IMR-90 (cell line): ENCODE results near the gene PLA2G4E. TPM values are rescaled to one million over a fixed set of nuclear protein-coding genes. Genes with fewer than 3 reads are reported as not detected.

Experiments used
- ATAC-seq: fragments of 200-7000 bp; cut with Tn5 transposase; 2 replicates; pipeline ENCODE4 v1.9.1; 2020; ENCODE audit warnings: low read depth, mild to moderate bottlenecking, moderate library complexity
- BruUV-seq: library from RNA; stranded (reverse); fragments of 400-500 nt; replicated peaks from 2 replicates; lab custom pipeline; 2021; lab: Mats Ljungman, UMichigan
- CTCF ChIA-PET: fragments of 300-600 bp; formaldehyde crosslinking; extraction: SDS; loops from one replicate; lab custom pipeline; 2021; ENCODE audit warnings: antibody characterized with exemption; lab: Yijun Ruan, JAX
- POLR2A ChIA-PET: fragments of 300-600 bp; sonication (Branson Sonifier 250); formaldehyde crosslinking; loops from one replicate; lab custom pipeline; 2022; ENCODE audit warnings: antibody characterized with exemption; ENCODE audit not compliant: unreplicated experiment; lab: Charles Lee
- DNase-seq: peaks from one replicate; pipeline ENCODE4 v3.0.0; 2013
- H2AFZ ChIP-seq: replicated peaks from 2 replicates; pipeline ENCODE3; 2013; ENCODE audit warnings: low read length, mild to moderate bottlenecking; ENCODE audit not compliant: poor library complexity
- H2AK5ac ChIP-seq: 2 replicates; pipeline ENCODE4 v1.6.1; 2013; ENCODE audit warnings: low read depth, low read length, inconsistent platforms
- H2AK9ac ChIP-seq: replicated peaks from 2 replicates; pipeline ENCODE3; 2013; ENCODE audit warnings: mild to moderate bottlenecking, low read depth, low read length, moderate library complexity; ENCODE audit not compliant: poor library complexity
- H2BK120ac ChIP-seq: 2 replicates; pipeline ENCODE4 v1.6.1; 2013; ENCODE audit warnings: low read depth, low read length, inconsistent platforms
- H2BK15ac ChIP-seq: 3 replicates; pipeline ENCODE4 v1.6.1; 2013; ENCODE audit warnings: low read depth, low read length, inconsistent platforms
- H2BK20ac ChIP-seq: 2 replicates; pipeline ENCODE4 v1.6.1; 2013; ENCODE audit warnings: low read depth, mild to moderate bottlenecking, inconsistent platforms, low read length, moderate library complexity
- H2BK5ac ChIP-seq: 2 replicates; pipeline ENCODE4 v1.6.1; 2013; ENCODE audit warnings: mild to moderate bottlenecking, low read depth, low read length, inconsistent platforms; ENCODE audit not compliant: poor library complexity, severe bottlenecking
- H3K14ac ChIP-seq: replicated peaks from 2 replicates; pipeline ENCODE4 v1.6.1; 2013; ENCODE audit warnings: low read depth, low read length, inconsistent platforms
- H3K18ac ChIP-seq: 2 replicates; pipeline ENCODE4 v1.6.1; 2013; ENCODE audit warnings: low read depth, low read length, control low read depth
- H3K23ac ChIP-seq: 2 replicates; pipeline ENCODE4 v1.6.1; 2013; ENCODE audit warnings: low read depth, low read length, inconsistent platforms
- H3K27ac ChIP-seq: 2 replicates; pipeline ENCODE4 v1.5.1; 2013; ENCODE audit warnings: mild to moderate bottlenecking, control low read depth, low read length; ENCODE audit not compliant: insufficient read depth
- H3K27me3 ChIP-seq: 2 replicates; pipeline ENCODE4 v1.6.1; 2013; ENCODE audit warnings: low read length; ENCODE audit not compliant: control insufficient read depth, insufficient read depth
- H3K36me3 ChIP-seq: 2 replicates; pipeline ENCODE4 v1.6.1; 2013; ENCODE audit warnings: low read length, mixed read lengths; ENCODE audit not compliant: control insufficient read depth, insufficient read depth
- H3K4ac ChIP-seq: 2 replicates; pipeline ENCODE4 v1.6.1; 2013; ENCODE audit warnings: low read depth, low read length, inconsistent platforms
- H3K4me1 ChIP-seq: 2 replicates; pipeline ENCODE4 v1.6.1; 2013; ENCODE audit warnings: low read length, mixed read lengths; ENCODE audit not compliant: control insufficient read depth, insufficient read depth
- H3K4me2 ChIP-seq: 2 replicates; pipeline ENCODE4 v1.6.1; 2013; ENCODE audit warnings: low read depth, mild to moderate bottlenecking, control low read depth, low read length, moderate library complexity
- H3K4me3 ChIP-seq: 2 replicates; pipeline ENCODE4 v1.5.1; 2013; ENCODE audit warnings: low read depth, mild to moderate bottlenecking, control low read depth, low read length, moderate library complexity; ENCODE audit not compliant: insufficient read depth
- H3K56ac ChIP-seq: 2 replicates; pipeline ENCODE4 v1.6.1; 2013; ENCODE audit warnings: low read length, inconsistent platforms; ENCODE audit not compliant: insufficient read depth; ENCODE audit errors: extremely low read depth
- H3K79me1 ChIP-seq, 2 experiments: 2 replicates each; pipeline ENCODE4 v1.6.1; 2013; ENCODE audit warnings: low read length in 2 of 2, inconsistent platforms in 1 of 2, low read depth in 1 of 2
- H3K9ac ChIP-seq: 2 replicates; pipeline ENCODE4 v1.6.1; 2013; ENCODE audit warnings: low read depth, low read length, control low read depth
- H3K9me1 ChIP-seq: 2 replicates; pipeline ENCODE4 v1.6.1; 2013; ENCODE audit warnings: low read length, inconsistent platforms; ENCODE audit not compliant: insufficient read depth
- H3K9me3 ChIP-seq: 2 replicates; pipeline ENCODE4 v1.6.1; 2013; ENCODE audit warnings: low read length; ENCODE audit not compliant: control insufficient read depth, insufficient read depth
- H4K20me1 ChIP-seq: 2 replicates; pipeline ENCODE4 v1.6.1; 2013; ENCODE audit warnings: low read length, inconsistent platforms; ENCODE audit not compliant: insufficient read depth
- H4K5ac ChIP-seq: 2 replicates; pipeline ENCODE4 v1.6.1; 2013; ENCODE audit warnings: mild to moderate bottlenecking, low read depth, low read length, control low read depth
- H4K8ac ChIP-seq, 2 experiments: 2 replicates each; pipeline ENCODE4 v1.6.1; 2013; ENCODE audit warnings: low read depth in 2 of 2, low read length in 2 of 2, control low read depth in 1 of 2, inconsistent platforms in 1 of 2
- H4K91ac ChIP-seq: 2 replicates; pipeline ENCODE4 v1.6.1; 2013; ENCODE audit warnings: low read depth, low read length, inconsistent platforms; ENCODE audit not compliant: insufficient read depth
- BHLHE40 ChIP-seq: fragments of 150-350 bp; IDR thresholded peaks from 2 replicates; pipeline ENCODE4 v1.6.1; 2016; ENCODE audit warnings: mild to moderate bottlenecking, low read depth, low read length
- FOS ChIP-seq: fragments of 150-350 bp; IDR thresholded peaks from 2 replicates; pipeline ENCODE4 v1.6.1; 2016; ENCODE audit warnings: low read depth, low read length
- MAFK ChIP-seq: IDR thresholded peaks from 2 replicates; pipeline ENCODE4 v1.6.1; 2012; ENCODE audit warnings: low read depth, low read length, improper control_type of control experiment
- MAZ ChIP-seq: IDR thresholded peaks from 2 replicates; pipeline ENCODE4 v1.6.1; 2012; ENCODE audit warnings: low read depth, mild to moderate bottlenecking, low read length, improper control_type of control experiment, moderate library complexity, borderline replicate concordance
- MXI1 ChIP-seq: IDR thresholded peaks from 2 replicates; pipeline ENCODE4 v1.6.1; 2012; ENCODE audit warnings: low read depth, mild to moderate bottlenecking, low read length, moderate library complexity, borderline replicate concordance
- POLR2A ChIP-seq: IDR thresholded peaks from 2 replicates; pipeline ENCODE4 v1.6.1; 2012; ENCODE audit warnings: mild to moderate bottlenecking, low read depth, low read length
- SMC3 ChIP-seq: fragments of 150-350 bp; IDR thresholded peaks from 2 replicates; pipeline ENCODE4 v1.6.1; 2016; ENCODE audit warnings: low read depth, mild to moderate bottlenecking, antibody characterized with exemption, low read length, moderate library complexity
- WGBS, 2 experiments: methylation state at CpG; one replicate each; pipeline versions ENCODE4 v1.1.5 to v1.1.7; 2013; ENCODE audit warnings: missing lambda C conversion rate in 2 of 2; ENCODE audit not compliant: insufficient read length in 1 of 2; ENCODE audit errors: extremely low coverage in 2 of 2; 5-methylcytosine and 5-hydroxymethylcytosine counted together
- dilution Hi-C: fragments of 300-500 bp; cut with HindIII; formaldehyde crosslinking; loops from one replicate; pipeline ENCODE4 v1.14.3; 2018; ENCODE audit warnings: low sequenced_read_pairs; ENCODE audit not compliant: unreplicated experiment
- in situ Hi-C: fragments of 300-500 bp; cut with MboI; formaldehyde crosslinking; loops from 3 replicates; pipeline ENCODE4 v1.14.3; 2019; ENCODE audit warnings: low sequenced_read_pairs, inconsistent platforms, mixed read lengths
- intact Hi-C: fragments of 100-400 bp; cut with micrococcal nuclease; formaldehyde crosslinking; loops from 2 replicates; pipeline ENCODE4 v1.10.0; 2022
- polyA plus RNA-seq, 3 experiments: library from polyadenylated mRNA; depleted of rRNA; stranded (reverse); fragments of >200 nt; gene quantifications; 2 replicates each; pipeline ENCODE4 v1.2.3, GENCODE V29; 2012; ENCODE audit warnings: low replicate concordance in 1 of 3
- total RNA-seq: library from RNA; depleted of rRNA; stranded (reverse); fragments of >200 nt; gene quantifications from 2 replicates; pipeline ENCODE4 v1.2.3, GENCODE V29; 2012
- TF ChIP-seq, protein P1 (sequence below): conservative IDR thresholded peaks from 2 replicates; pipeline ENCODE4 v1.5.1; 2012; ENCODE audit warnings: mild to moderate bottlenecking, low read depth, low read length, improper control_type of control experiment
- TF ChIP-seq, protein P2 (sequence below): fragments of 150-350 bp; IDR thresholded peaks from 2 replicates; pipeline ENCODE4 v1.6.1; 2016; ENCODE audit warnings: low read depth, mild to moderate bottlenecking, low read length, moderate library complexity, borderline replicate concordance

The PLA2G4E gene
- total and polyA plus RNA-seq, 2 of the 4 experiments (the other 2 are of a cell fraction): not detected

DNA sequence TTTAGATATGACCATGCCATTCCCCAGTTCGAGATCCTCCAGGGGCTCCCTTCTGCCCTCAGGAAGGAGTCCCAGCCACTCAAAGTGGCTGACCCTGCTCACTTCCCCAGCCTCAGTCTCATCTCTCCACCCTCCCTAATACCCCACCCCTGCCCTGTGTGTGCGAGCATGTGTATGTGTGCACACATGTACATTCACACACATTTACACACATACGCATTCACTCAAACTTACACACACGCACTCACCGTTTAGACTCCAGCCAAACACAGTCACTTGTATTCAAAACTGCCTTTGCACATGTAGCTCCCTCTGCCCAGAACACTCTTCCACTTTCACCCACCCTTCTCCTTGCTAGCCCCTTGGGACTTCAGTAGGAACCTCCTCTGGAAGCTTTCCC lies 11.4 kb downstream of the PLA2G4E start:
- Histone ChIP-seq H2BK20ac (no peak overlapping the region), H3K4me3 (no peak overlapping the region), H2AK9ac (no peak overlapping the region), H3K18ac (no peak overlapping the region), H4K8ac (no peak overlapping the region), H3K4me2 (no peak overlapping the region), H3K4ac (no peak overlapping the region), H3K4me1 (no peaks in the 10 kb centered on the region), H3K9me1 (no peaks in the 10 kb centered on the region), H2AK5ac (no peak overlapping the region), H3K27me3 (peaks cover 80% of the 10 kb centered on the region), H3K36me3 (no peaks in the 10 kb centered on the region), H3K27ac (no peak overlapping the region), H2BK120ac (no peak overlapping the region), H3K79me1 (no peaks in the 10 kb centered on the region), H2BK15ac (no peak overlapping the region), H2AFZ (no peak overlapping the region), H3K9me3 (no peaks in the 10 kb centered on the region), H4K20me1 (no peaks in the 10 kb centered on the region), H3K9ac (no peak overlapping the region), H4K91ac (no peak overlapping the region), H3K14ac (no peak overlapping the region), H2BK5ac (no peak overlapping the region), H3K23ac (no peak overlapping the region), H3K56ac (no peak overlapping the region), H4K5ac (no peak overlapping the region)
- DNase-seq (no peak), ATAC-seq (no peak)
- in situ Hi-C loops: no loop called here
- CTCF ChIA-PET: no interaction called here
- no TSS peak for BruUV-seq
- POLR2A ChIA-PET: no interaction called here
- dilution Hi-C loops: no loop called here
- TF ChIP-seq, protein P1, sequence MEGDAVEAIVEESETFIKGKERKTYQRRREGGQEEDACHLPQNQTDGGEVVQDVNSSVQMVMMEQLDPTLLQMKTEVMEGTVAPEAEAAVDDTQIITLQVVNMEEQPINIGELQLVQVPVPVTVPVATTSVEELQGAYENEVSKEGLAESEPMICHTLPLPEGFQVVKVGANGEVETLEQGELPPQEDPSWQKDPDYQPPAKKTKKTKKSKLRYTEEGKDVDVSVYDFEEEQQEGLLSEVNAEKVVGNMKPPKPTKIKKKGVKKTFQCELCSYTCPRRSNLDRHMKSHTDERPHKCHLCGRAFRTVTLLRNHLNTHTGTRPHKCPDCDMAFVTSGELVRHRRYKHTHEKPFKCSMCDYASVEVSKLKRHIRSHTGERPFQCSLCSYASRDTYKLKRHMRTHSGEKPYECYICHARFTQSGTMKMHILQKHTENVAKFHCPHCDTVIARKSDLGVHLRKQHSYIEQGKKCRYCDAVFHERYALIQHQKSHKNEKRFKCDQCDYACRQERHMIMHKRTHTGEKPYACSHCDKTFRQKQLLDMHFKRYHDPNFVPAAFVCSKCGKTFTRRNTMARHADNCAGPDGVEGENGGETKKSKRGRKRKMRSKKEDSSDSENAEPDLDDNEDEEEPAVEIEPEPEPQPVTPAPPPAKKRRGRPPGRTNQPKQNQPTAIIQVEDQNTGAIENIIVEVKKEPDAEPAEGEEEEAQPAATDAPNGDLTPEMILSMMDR: no peak
- TF ChIP-seq MAFK (no peak), FOS (no peak), MXI1 (no peak), SMC3 (no peak), BHLHE40 (no peak), MAZ (no peak), POLR2A (no peak)
- TF ChIP-seq, protein P2, sequence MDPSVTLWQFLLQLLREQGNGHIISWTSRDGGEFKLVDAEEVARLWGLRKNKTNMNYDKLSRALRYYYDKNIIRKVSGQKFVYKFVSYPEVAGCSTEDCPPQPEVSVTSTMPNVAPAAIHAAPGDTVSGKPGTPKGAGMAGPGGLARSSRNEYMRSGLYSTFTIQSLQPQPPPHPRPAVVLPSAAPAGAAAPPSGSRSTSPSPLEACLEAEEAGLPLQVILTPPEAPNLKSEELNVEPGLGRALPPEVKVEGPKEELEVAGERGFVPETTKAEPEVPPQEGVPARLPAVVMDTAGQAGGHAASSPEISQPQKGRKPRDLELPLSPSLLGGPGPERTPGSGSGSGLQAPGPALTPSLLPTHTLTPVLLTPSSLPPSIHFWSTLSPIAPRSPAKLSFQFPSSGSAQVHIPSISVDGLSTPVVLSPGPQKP: no peak
- intact Hi-C loops: no loop called here
- WGBS, 2 experiments: 52% methylated on average over 3 of the region's 5 CpGs; no CpG with 5 or more reads in 1 of the 2 experiments
